ENCODE measurements around the gene RPS6KA1. TPM values are rescaled to one million over a fixed set of nuclear protein-coding genes. Genes with fewer than 3 reads are reported as not detected.

Gene RPS6KA1
- total RNA-seq, 4 donors from 2014 or later: 3.5 to 8.5 (median 6.2) TPM

GRCh38 chr1:26571381-26571780 lies 41.8 kb downstream of the RPS6KA1 start:
- Histone ChIP-seq H3K4me1 (peaks cover 0 to 7% (median 0%) of the 10 kb centered on the region in 3 donors), H3K36me3 (peaks cover 0 to 9% of the 10 kb centered on the region in 2 donors), H3K9me3 (no peaks in the 10 kb centered on the region), H3K4me3 (no peak overlapping the region), H3K27me3 (no peaks in the 10 kb centered on the region), H3K27ac (no peak overlapping the region)
- TF ChIP-seq CTCF (IDR thresholded peaks at IDR 0.05) (no peak), EP300 (IDR thresholded peaks at IDR 0.05) (no peak), POLR2AphosphoS5 (IDR thresholded peaks at IDR 0.05) (no peak), POLR2A (IDR thresholded peaks at IDR 0.05) (no peak)
- no CpG with 5 or more reads among the region's 8 CpGs for WGBS, 2 donors (ENCODE audit: low coverage in 1 of 2)
- no peak for ATAC-seq

- H3K4me1 ChIP-seq: peaks cover 0 to 7% (median 0%) of the 10 kb centered on the region in 3 donors
- no peaks in the 10 kb centered on the region for H3K9me3 ChIP-seq
- no peak overlapping the region for H3K4me3 ChIP-seq
- no peak for TF ChIP-seq CTCF (IDR thresholded peaks at IDR 0.05)
- TF ChIP-seq POLR2A (IDR thresholded peaks at IDR 0.05): no peak
- no peak for TF ChIP-seq POLR2AphosphoS5 (IDR thresholded peaks at IDR 0.05)
- TF ChIP-seq EP300 (IDR thresholded peaks at IDR 0.05): no peak
- H3K27me3 ChIP-seq: no peaks in the 10 kb centered on the region
- H3K36me3 ChIP-seq: peaks cover 0 to 9% of the 10 kb centered on the region in 2 donors
- WGBS, 2 donors (ENCODE audit: low coverage in 1 of 2): 100% methylated on average over 2 of the region's 13 CpGs; no CpG with 5 or more reads in 1 of the 2 donors
- H3K27ac ChIP-seq: no peak overlapping the region
- no peak for ATAC-seq
Measured at GRCh38 chr1:26574018-26574417, 44.5 kb downstream of the RPS6KA1 start.

- no peak for TF ChIP-seq EP300 (IDR thresholded peaks at IDR 0.05)
- no peak for TF ChIP-seq CTCF (IDR thresholded peaks at IDR 0.05)
- no peak for TF ChIP-seq POLR2AphosphoS5 (IDR thresholded peaks at IDR 0.05)
- no peak for TF ChIP-seq POLR2A (IDR thresholded peaks at IDR 0.05)
- peaks cover 0 to 9% of the 10 kb centered on the region in 2 donors for H3K36me3 ChIP-seq
- no peak overlapping the region for H3K4me3 ChIP-seq
- no peaks in the 10 kb centered on the region for H3K27me3 ChIP-seq
- H3K27ac ChIP-seq: no peak overlapping the region
- 20 to 50% methylated on average over 1 to 2 of the region's 6 CpGs for WGBS, 2 donors (ENCODE audit: low coverage in 1 of 2)
- H3K4me1 ChIP-seq: peaks cover 0 to 7% (median 0%) of the 10 kb centered on the region in 3 donors
- no peaks in the 10 kb centered on the region for H3K9me3 ChIP-seq
- no peak for ATAC-seq
Measured at GRCh38 chr1:26574719-26575251, 45.2 kb downstream of the RPS6KA1 start.

GRCh38 chr1:26575348-26575747 lies 45.8 kb downstream of the RPS6KA1 start:
- Histone ChIP-seq H3K4me1 (peaks cover 0 to 7% (median 0%) of the 10 kb centered on the region in 3 donors), H3K9me3 (no peaks in the 10 kb centered on the region), H3K27me3 (no peaks in the 10 kb centered on the region), H3K36me3 (peaks cover 0 to 9% of the 10 kb centered on the region in 2 donors), H3K4me3 (no peak overlapping the region), H3K27ac (no peak overlapping the region)
- no peak for ATAC-seq
- WGBS, 2 donors (ENCODE audit: low coverage in 1 of 2): 85 to 90% methylated on average over 2 to 3 of the region's 3 CpGs
- TF ChIP-seq POLR2AphosphoS5 (IDR thresholded peaks at IDR 0.05): no peak
- TF ChIP-seq POLR2A (IDR thresholded peaks at IDR 0.05): no peak
- TF ChIP-seq EP300 (IDR thresholded peaks at IDR 0.05): no peak
- no peak for TF ChIP-seq CTCF (IDR thresholded peaks at IDR 0.05)

- 83% methylated on average over 3 of the region's 4 CpGs; no CpG with 5 or more reads in 1 of the 2 donors for WGBS, 2 donors (ENCODE audit: low coverage in 1 of 2)
- Histone ChIP-seq H3K4me3 (no peak overlapping the region), H3K9me3 (no peaks in the 10 kb centered on the region), H3K27me3 (no peaks in the 10 kb centered on the region), H3K4me1 (peaks cover 0 to 7% (median 0%) of the 10 kb centered on the region in 3 donors), H3K27ac (no peak overlapping the region), H3K36me3 (no peaks in the 10 kb centered on the region)
- no peak for ATAC-seq
- TF ChIP-seq CTCF (IDR thresholded peaks at IDR 0.05) (no peak), EP300 (IDR thresholded peaks at IDR 0.05) (no peak), POLR2AphosphoS5 (IDR thresholded peaks at IDR 0.05) (no peak), POLR2A (IDR thresholded peaks at IDR 0.05) (no peak)
Measured at GRCh38 chr1:26578167-26578566, 48.6 kb downstream of the RPS6KA1 start.
